ENCODE results near the gene USP9Y. TPM values are rescaled to one million over a fixed set of nuclear protein-coding genes. Genes with fewer than 3 reads are reported as not detected.

The USP9Y gene
- total and polyA plus RNA-seq, 2 experiments from 2014 or later, result not detected

DNA sequence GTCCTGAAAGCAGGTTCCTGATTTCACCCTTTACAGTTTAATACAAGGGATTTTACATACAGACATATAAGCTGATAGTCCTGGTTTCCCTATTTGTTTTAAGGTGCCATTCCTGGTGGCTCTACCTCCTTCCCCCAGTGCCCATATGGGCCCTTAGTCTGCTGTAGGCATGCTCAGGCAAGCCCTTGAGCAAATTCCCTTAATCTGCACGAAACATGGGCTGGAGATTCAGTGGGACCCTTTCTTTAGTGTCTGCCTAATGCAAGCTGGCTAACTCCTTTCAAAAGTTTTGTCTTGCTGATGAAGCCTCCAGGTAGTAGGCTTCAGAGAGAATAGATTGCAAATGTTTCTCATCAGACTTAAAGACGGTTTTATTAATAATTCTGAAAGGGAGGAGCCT, 22.9 kb upstream of the USP9Y start:
- H3K4me1 ChIP-seq (ENCODE audit: low read depth), result no peaks in the 10 kb centered on the region
- no peak overlapping the region for H3K27ac ChIP-seq
- H3K9me3 ChIP-seq (ENCODE audit: low read depth), result no peaks in the 10 kb centered on the region
- TF ChIP-seq, protein P1, sequence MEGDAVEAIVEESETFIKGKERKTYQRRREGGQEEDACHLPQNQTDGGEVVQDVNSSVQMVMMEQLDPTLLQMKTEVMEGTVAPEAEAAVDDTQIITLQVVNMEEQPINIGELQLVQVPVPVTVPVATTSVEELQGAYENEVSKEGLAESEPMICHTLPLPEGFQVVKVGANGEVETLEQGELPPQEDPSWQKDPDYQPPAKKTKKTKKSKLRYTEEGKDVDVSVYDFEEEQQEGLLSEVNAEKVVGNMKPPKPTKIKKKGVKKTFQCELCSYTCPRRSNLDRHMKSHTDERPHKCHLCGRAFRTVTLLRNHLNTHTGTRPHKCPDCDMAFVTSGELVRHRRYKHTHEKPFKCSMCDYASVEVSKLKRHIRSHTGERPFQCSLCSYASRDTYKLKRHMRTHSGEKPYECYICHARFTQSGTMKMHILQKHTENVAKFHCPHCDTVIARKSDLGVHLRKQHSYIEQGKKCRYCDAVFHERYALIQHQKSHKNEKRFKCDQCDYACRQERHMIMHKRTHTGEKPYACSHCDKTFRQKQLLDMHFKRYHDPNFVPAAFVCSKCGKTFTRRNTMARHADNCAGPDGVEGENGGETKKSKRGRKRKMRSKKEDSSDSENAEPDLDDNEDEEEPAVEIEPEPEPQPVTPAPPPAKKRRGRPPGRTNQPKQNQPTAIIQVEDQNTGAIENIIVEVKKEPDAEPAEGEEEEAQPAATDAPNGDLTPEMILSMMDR (IDR thresholded peaks at IDR 0.05; ENCODE audit: low read depth, low read length), result no peak
- H3K36me3 ChIP-seq, result no peaks in the 10 kb centered on the region
- no peaks in the 10 kb centered on the region for H3K27me3 ChIP-seq
- DNase-seq (ENCODE audit: low read depth in 1 of 2, low spot score in 1 of 2), result no peak
- H3K4me3 ChIP-seq, result no peak overlapping the region

- Histone ChIP-seq H3K4me1 (ENCODE audit: low read depth) (no peaks in the 10 kb centered on the region), H3K27me3 (no peaks in the 10 kb centered on the region), H3K9me3 (ENCODE audit: low read depth) (no peaks in the 10 kb centered on the region), H3K36me3 (no peaks in the 10 kb centered on the region), H3K4me3 (no peak overlapping the region), H3K27ac (no peak overlapping the region)
- no peak for DNase-seq (ENCODE audit: low read depth in 1 of 2, low spot score in 1 of 2)
- TF ChIP-seq, protein P1 (IDR thresholded peaks at IDR 0.05; ENCODE audit: low read depth, low read length), result no peak
These were observed 19.5 kb upstream of the USP9Y start for GRCh38 chrY:12681535-12681934.

DNA sequence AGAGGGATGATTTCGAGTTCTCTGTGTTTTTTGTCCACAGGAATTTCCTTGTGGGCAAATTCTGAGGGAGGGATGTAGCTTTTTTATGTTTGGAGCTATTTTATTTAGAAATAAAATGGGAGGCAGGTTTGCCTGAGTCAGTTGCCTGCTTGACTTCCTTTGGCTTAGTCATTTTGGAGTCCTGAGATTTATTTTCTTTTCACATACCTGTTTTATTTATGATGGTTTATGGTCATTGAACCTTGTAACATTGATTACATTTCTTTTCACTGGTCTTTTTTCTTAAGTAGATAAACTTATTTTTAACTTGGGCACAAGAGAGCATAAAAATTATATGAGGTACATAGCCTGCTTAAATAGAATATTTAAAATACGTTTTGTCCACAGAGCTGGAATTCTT, 12.7 kb upstream of the USP9Y start:
- Histone ChIP-seq H3K27me3 (no peaks in the 10 kb centered on the region), H3K4me3 (no peak overlapping the region), H3K27ac (no peak overlapping the region), H3K9me3 (ENCODE audit: low read depth) (no peaks in the 10 kb centered on the region), H3K4me1 (ENCODE audit: low read depth) (no peaks in the 10 kb centered on the region), H3K36me3 (no peaks in the 10 kb centered on the region)
- TF ChIP-seq, protein P1 (IDR thresholded peaks at IDR 0.05; ENCODE audit: low read depth, low read length), result no peak
- DNase-seq (ENCODE audit: low read depth in 1 of 2, low spot score in 1 of 2), result no peak

DNA sequence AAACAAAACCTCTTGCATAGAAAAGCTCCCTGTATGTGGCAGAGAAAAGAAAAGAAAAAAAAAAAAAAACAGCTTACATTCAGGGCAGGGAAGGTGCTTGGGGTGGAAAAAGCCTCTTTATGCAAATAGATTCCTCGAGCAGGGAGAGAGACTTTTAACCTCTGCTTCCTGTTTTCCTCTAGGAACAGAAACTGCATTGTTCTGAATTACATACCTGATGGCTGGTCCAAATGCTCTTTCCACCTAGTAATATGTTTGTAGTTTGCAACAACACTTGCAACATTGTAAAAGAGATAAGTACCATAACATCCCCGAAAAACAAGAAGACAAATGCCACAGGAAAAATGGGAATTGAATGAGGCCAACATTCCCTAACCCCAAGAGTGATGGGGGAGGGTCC, 944 bp upstream of the USP9Y start:
- H3K27ac ChIP-seq, result no peak overlapping the region
- TF ChIP-seq, protein P1 (IDR thresholded peaks at IDR 0.05; ENCODE audit: low read depth, low read length), result no peak
- no peak overlapping the region for H3K4me3 ChIP-seq
- no peaks in the 10 kb centered on the region for H3K9me3 ChIP-seq (ENCODE audit: low read depth)
- H3K36me3 ChIP-seq, result no peaks in the 10 kb centered on the region
- H3K4me1 ChIP-seq (ENCODE audit: low read depth), result no peaks in the 10 kb centered on the region
- DNase-seq (ENCODE audit: low read depth in 1 of 2, low spot score in 1 of 2), result no peak
- no peaks in the 10 kb centered on the region for H3K27me3 ChIP-seq

DNA sequence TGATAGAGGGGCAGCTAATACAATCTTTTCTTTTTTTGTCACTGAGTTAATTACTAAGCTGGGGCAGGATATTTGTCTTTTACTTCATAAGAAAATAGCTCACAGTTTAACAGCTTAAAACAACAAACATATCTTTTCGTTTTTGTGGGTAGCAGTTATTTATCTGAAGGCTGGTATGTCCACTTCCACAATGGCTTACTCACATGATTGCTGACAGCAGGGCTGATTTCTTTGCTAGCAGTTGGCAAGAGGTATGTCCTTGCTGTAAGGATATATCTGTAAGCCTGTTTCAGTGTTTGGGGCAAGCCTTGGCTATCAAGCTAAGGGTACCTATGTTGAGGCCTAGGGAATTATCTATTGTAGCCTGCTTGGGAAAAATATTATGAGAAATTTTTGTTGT, 1.1 kb downstream of the USP9Y start:
- peak in 1 of 2 donors; percentile 68 for DNase-seq (ENCODE audit: low read depth in 1 of 2, low spot score in 1 of 2)
- Histone ChIP-seq H3K4me3 (no peak overlapping the region), H3K9me3 (ENCODE audit: low read depth) (no peaks in the 10 kb centered on the region), H3K4me1 (ENCODE audit: low read depth) (no peaks in the 10 kb centered on the region), H3K27me3 (no peaks in the 10 kb centered on the region), H3K36me3 (no peaks in the 10 kb centered on the region), H3K27ac (no peak overlapping the region)
- TF ChIP-seq, protein P1 (IDR thresholded peaks at IDR 0.05; ENCODE audit: low read depth, low read length), result no peak

- no peaks in the 10 kb centered on the region for H3K36me3 ChIP-seq
- H3K27ac ChIP-seq, result no peak overlapping the region
- no peaks in the 10 kb centered on the region for H3K4me1 ChIP-seq (ENCODE audit: low read depth)
- TF ChIP-seq, protein P1 (IDR thresholded peaks at IDR 0.05; ENCODE audit: low read depth, low read length), result no peak
- no peak overlapping the region for H3K4me3 ChIP-seq
- no peaks in the 10 kb centered on the region for H3K9me3 ChIP-seq (ENCODE audit: low read depth)
- H3K27me3 ChIP-seq, result no peaks in the 10 kb centered on the region
- DNase-seq (ENCODE audit: low read depth in 1 of 2, low spot score in 1 of 2), result peak in 1 of 2 donors; percentile 14
These were observed 9.4 kb downstream of the USP9Y start for GRCh38 chrY:12710460-12710859.
